Astrocyte (in vitro differentiated cells and primary cell): Measurements from ENCODE around the gene KIF26B. TPM values are rescaled to one million over a fixed set of nuclear protein-coding genes. Genes with fewer than 3 reads are reported as not detected.

Experiments used
- DNase-seq: peaks from one replicate; pipeline ENCODE4 v3.0.0-alpha.2; 2010; ENCODE audit warnings: low read depth
- FAIRE-seq: peaks from 2 replicates; lab custom pipeline; 2011; peaks lifted over from hg19 to GRCh38; lab: Jason Lieb, UNC
- H2AFZ ChIP-seq: 2 replicates; pipeline ENCODE4 v1.6.0; 2012; ENCODE audit warnings: low read depth, low read length, inconsistent platforms
- H3K27ac ChIP-seq: 2 replicates; pipeline ENCODE4 v1.5.1; 2011; ENCODE audit warnings: low read depth, low read length, inconsistent platforms
- H3K27me3 ChIP-seq: 2 replicates; pipeline ENCODE4 v1.6.0; 2011; ENCODE audit warnings: low read length, inconsistent platforms; ENCODE audit not compliant: insufficient read depth
- H3K36me3 ChIP-seq: 2 replicates; pipeline ENCODE4 v1.5.1; 2011; ENCODE audit warnings: low read length, inconsistent platforms; ENCODE audit not compliant: insufficient read depth
- H3K4me1 ChIP-seq: 2 replicates; pipeline ENCODE4 v1.5.1; 2011; ENCODE audit warnings: low read length, inconsistent platforms; ENCODE audit not compliant: insufficient read depth
- H3K4me2 ChIP-seq: 2 replicates; pipeline ENCODE4 v1.6.0; 2012; ENCODE audit warnings: low read length, inconsistent platforms
- H3K4me3 ChIP-seq: 2 replicates; pipeline ENCODE4 v1.5.1; 2011; ENCODE audit warnings: low read depth, mild to moderate bottlenecking, low read length, inconsistent platforms; ENCODE audit not compliant: insufficient read depth
- H3K79me2 ChIP-seq: 2 replicates; pipeline ENCODE4 v1.6.0; 2012; ENCODE audit warnings: mild to moderate bottlenecking, low read length, inconsistent platforms; ENCODE audit not compliant: insufficient read depth
- H3K9ac ChIP-seq: 2 replicates; pipeline ENCODE4 v1.6.0; 2012; ENCODE audit warnings: mild to moderate bottlenecking, low read length, inconsistent platforms
- H3K9me3 ChIP-seq: 2 replicates; pipeline ENCODE4 v1.5.1; 2012; ENCODE audit warnings: low read depth, mild to moderate bottlenecking, low read length, inconsistent platforms; ENCODE audit not compliant: insufficient read depth
- H4K20me1 ChIP-seq: 2 replicates; pipeline ENCODE4 v1.6.0; 2012; ENCODE audit warnings: low read length, inconsistent platforms; ENCODE audit not compliant: insufficient read depth
- H3K27ac Mint-ChIP-seq: one replicate; pipeline ENCODE4 v1.8.0; 2021; ENCODE audit warnings: mild to moderate bottlenecking, mixed read lengths; ENCODE audit not compliant: unreplicated experiment
- H3K27me3 Mint-ChIP-seq: one replicate; pipeline ENCODE4 v1.8.0; 2021; ENCODE audit warnings: low read depth, mixed read lengths; ENCODE audit not compliant: unreplicated experiment
- H3K36me3 Mint-ChIP-seq: one replicate; pipeline ENCODE4 v1.8.0; 2021; ENCODE audit warnings: low read depth, mixed read lengths; ENCODE audit not compliant: unreplicated experiment
- H3K4me1 Mint-ChIP-seq: one replicate; pipeline ENCODE4 v1.8.0; 2021; ENCODE audit warnings: low read depth, mixed read lengths; ENCODE audit not compliant: unreplicated experiment
- H3K4me3 Mint-ChIP-seq: one replicate; pipeline ENCODE4 v1.8.0; 2021; ENCODE audit warnings: mild to moderate bottlenecking, moderate library complexity, mixed read lengths; ENCODE audit not compliant: unreplicated experiment
- H3K9me3 Mint-ChIP-seq: one replicate; pipeline ENCODE4 v1.8.0; 2021; ENCODE audit warnings: mild to moderate bottlenecking, mixed read lengths; ENCODE audit not compliant: unreplicated experiment
- CTCF ChIP-seq: IDR thresholded peaks from 2 replicates; pipeline ENCODE4 v1.5.1; 2011; ENCODE audit warnings: low read depth, mild to moderate bottlenecking, inconsistent platforms, low read length, moderate library complexity; ENCODE audit not compliant: insufficient read depth
- EZH2 ChIP-seq: IDR thresholded peaks from 2 replicates; pipeline ENCODE4 v1.6.1; 2012; ENCODE audit warnings: mild to moderate bottlenecking, low read length, inconsistent platforms; ENCODE audit not compliant: insufficient read depth
- total RNA-seq: library from RNA; stranded (reverse); gene quantifications from 2 replicates; pipeline ENCODE4 v1.2.1, GENCODE V29; 2021

KIF26B gene
- total RNA-seq, 1 donor from 2014 or later = 6.8 TPM

GRCh38 chr1:245301921-245302320 is 147.1 kb downstream of the KIF26B start:
- Mint-ChIP-seq H3K27me3 (no peaks in the 10 kb centered on the region), H3K4me1 (peaks cover 7% of the 10 kb centered on the region), H3K27ac (peak overlapping the region; percentile 77), H3K9me3 (no peaks in the 10 kb centered on the region), H3K4me3 (no peak overlapping the region), H3K36me3 (peaks cover 3% of the 10 kb centered on the region)
- H3K4me3 ChIP-seq = no peak overlapping the region
- H3K36me3 ChIP-seq = no peaks in the 10 kb centered on the region
- no peaks in the 10 kb centered on the region for H3K4me1 ChIP-seq
- H4K20me1 ChIP-seq = peaks cover 27% of the 10 kb centered on the region
- TF ChIP-seq CTCF (no peak), EZH2 (no peak)
- no peak overlapping the region for H3K4me2 ChIP-seq
- no peak overlapping the region for H3K27ac ChIP-seq
- no peaks in the 10 kb centered on the region for H3K79me2 ChIP-seq
- H3K9ac ChIP-seq = no peak overlapping the region
- no peak for FAIRE-seq
- peaks cover 3% of the 10 kb centered on the region for H3K27me3 ChIP-seq
- DNase-seq = no peak
- no peak overlapping the region for H2AFZ ChIP-seq
- H3K9me3 ChIP-seq = no peaks in the 10 kb centered on the region

GRCh38 chr1:245304698-245305097 is 149.9 kb downstream of the KIF26B start:
- H3K36me3 ChIP-seq = no peaks in the 10 kb centered on the region
- H3K27me3 ChIP-seq = no peaks in the 10 kb centered on the region
- peaks cover 25% of the 10 kb centered on the region for H4K20me1 ChIP-seq
- Mint-ChIP-seq H3K4me1 (peaks cover 7% of the 10 kb centered on the region), H3K27ac (no peak overlapping the region), H3K36me3 (peaks cover 3% of the 10 kb centered on the region), H3K4me3 (no peak overlapping the region), H3K9me3 (no peaks in the 10 kb centered on the region), H3K27me3 (no peaks in the 10 kb centered on the region)
- H3K4me2 ChIP-seq = no peak overlapping the region
- H2AFZ ChIP-seq = no peak overlapping the region
- DNase-seq (no peak), FAIRE-seq (no peak)
- H3K79me2 ChIP-seq = no peaks in the 10 kb centered on the region
- no peak overlapping the region for H3K4me3 ChIP-seq
- H3K27ac ChIP-seq = no peak overlapping the region
- H3K9ac ChIP-seq = no peak overlapping the region
- no peaks in the 10 kb centered on the region for H3K4me1 ChIP-seq
- H3K9me3 ChIP-seq = no peaks in the 10 kb centered on the region
- no peak for TF ChIP-seq EZH2
- no peak for TF ChIP-seq CTCF

- no peak overlapping the region for H3K4me3 ChIP-seq
- H3K27ac ChIP-seq = no peak overlapping the region
- H3K9ac ChIP-seq = no peak overlapping the region
- no peaks in the 10 kb centered on the region for H3K79me2 ChIP-seq
- no peak overlapping the region for H2AFZ ChIP-seq
- no peaks in the 10 kb centered on the region for H3K9me3 Mint-ChIP-seq
- peaks cover 4% of the 10 kb centered on the region for H3K4me1 ChIP-seq
- no peaks in the 10 kb centered on the region for H3K36me3 ChIP-seq
- H3K27me3 ChIP-seq = no peaks in the 10 kb centered on the region
- H3K4me3 Mint-ChIP-seq = no peak overlapping the region
- no peaks in the 10 kb centered on the region for H3K27me3 Mint-ChIP-seq
- FAIRE-seq (no peak), DNase-seq (no peak)
- H3K36me3 Mint-ChIP-seq = peaks cover 3% of the 10 kb centered on the region
- no peak for TF ChIP-seq EZH2
- no peak for TF ChIP-seq CTCF
- peaks cover 32% of the 10 kb centered on the region for H4K20me1 ChIP-seq
- peaks cover 13% of the 10 kb centered on the region for H3K4me1 Mint-ChIP-seq
- H3K9me3 ChIP-seq = no peaks in the 10 kb centered on the region
- no peak overlapping the region for H3K4me2 ChIP-seq
- H3K27ac Mint-ChIP-seq = no peak overlapping the region
Observed at GRCh38 chr1:245306020-245306419, 151.2 kb downstream of the KIF26B start.
